Upper lobe of left lung (tissue), 6 donors: Measurements from ENCODE around the gene NKAIN4. TPM values are rescaled to one million over a fixed set of nuclear protein-coding genes. Genes with fewer than 3 reads are reported as not detected.

Experiments
- ATAC-seq, 2 donors: fragments of 200-7000 bp; cut with Tn5 transposase; one replicate each; pipeline ENCODE4 v1.9.1; 2022; ENCODE audit warnings: mild to moderate bottlenecking in 2 of 2, moderate library complexity in 2 of 2; ENCODE audit not compliant: low FRiP score in 2 of 2
- DNase-seq, 2 donors: peaks; one replicate each; pipeline ENCODE4 v3.0.0-alpha.2; 2019 to 2020
- H3K27ac ChIP-seq, 4 donors: fragments of 200-600 bp; sonication (generic); one replicate each; pipeline ENCODE4 v1.5.1; 2016 to 2019
- H3K27me3 ChIP-seq, 4 donors: fragments of 200-600 bp; sonication (generic); one replicate each; pipeline ENCODE4 v1.5.1; 2017 to 2019
- H3K36me3 ChIP-seq, 4 donors: fragments of 200-600 bp; sonication (generic); one replicate each; pipeline ENCODE4 v1.5.1; 2016 to 2019
- H3K4me1 ChIP-seq, 4 donors: fragments of 200-600 bp; sonication (generic); one replicate each; pipeline ENCODE4 v1.5.1; 2018 to 2019
- H3K4me3 ChIP-seq, 4 donors: fragments of 200-600 bp; sonication (generic); one replicate each; pipeline ENCODE4 v1.5.1; 2017 to 2019; ENCODE audit warnings: mild to moderate bottlenecking in 2 of 4, moderate library complexity in 1 of 4
- H3K9me3 ChIP-seq, 4 donors: fragments of 200-600 bp; sonication (generic); one replicate each; pipeline ENCODE4 v1.5.1; 2018 to 2019
- CTCF ChIP-seq, 6 experiments: fragments of 450-650 bp in 4 of 6; fragments of 200-600 bp in 2 of 6; sonication (generic) in 2 of 6; IDR thresholded peaks; one replicate each; pipeline ENCODE4 v1.5.1; 2016 to 2019; ENCODE audit warnings: antibody characterized with exemption in 6 of 6
- EP300 ChIP-seq, 4 donors: sonication (generic); formaldehyde crosslinking; IDR thresholded peaks; one replicate each; pipeline ENCODE4 v1.5.1; 2017; ENCODE audit warnings: antibody characterized with exemption in 4 of 4, control low read depth in 2 of 4
- POLR2A ChIP-seq, 4 donors: fragments of 450-650 bp; IDR thresholded peaks; one replicate each; pipeline ENCODE4 v1.5.1; 2016 to 2017; ENCODE audit warnings: antibody characterized with exemption in 4 of 4, mild to moderate bottlenecking in 2 of 4
- POLR2AphosphoS5 ChIP-seq, 2 donors: sonication (generic); formaldehyde crosslinking; IDR thresholded peaks; one replicate each; pipeline ENCODE4 v1.5.1; 2017; ENCODE audit warnings: antibody characterized with exemption in 2 of 2
- WGBS, 2 donors: methylation state at CpG; one replicate each; pipeline ENCODE4 v1.1.5; 2017 to 2018; 5-methylcytosine and 5-hydroxymethylcytosine counted together
- total RNA-seq, 6 donors: library from RNA; depleted of rRNA in 4 of 6; stranded (reverse); fragments of >200 nt in 4 of 6; gene quantifications; one replicate each; pipeline versions ENCODE4 v1.1.0 to v1.2.1, GENCODE V29; 2016 to 2021
- donor health status: DM: no; HTN: no; CAD: no; lungs with moderate emphysema.
- donor health status: DM: no; HTN: yes; CAD: no; lungs with severe emphysema.

NKAIN4 gene
- total RNA-seq, 6 donors from 2014 or later = 0.17 TPM; not detected in 5

GRCh38 chr20:63238514-63239125, 15.6 kb downstream of the NKAIN4 start:
- 23 to 50% methylated on average over 3 to 15 of the region's 16 CpGs for WGBS, 2 donors
- no peaks in the 10 kb centered on the region for H3K36me3 ChIP-seq
- H3K9me3 ChIP-seq = no peaks in the 10 kb centered on the region
- H3K27me3 ChIP-seq = no peaks in the 10 kb centered on the region
- no peak for TF ChIP-seq EP300 (IDR thresholded peaks at IDR 0.05)
- no peak for TF ChIP-seq POLR2AphosphoS5 (IDR thresholded peaks at IDR 0.05)
- TF ChIP-seq CTCF (IDR thresholded peaks at IDR 0.05) = no peak
- no peak for TF ChIP-seq POLR2A (IDR thresholded peaks at IDR 0.05)
- no peak overlapping the region for H3K27ac ChIP-seq
- H3K4me1 ChIP-seq = no peaks in the 10 kb centered on the region
- ATAC-seq = no peak
- no peak overlapping the region for H3K4me3 ChIP-seq
- DNase-seq = peak in 1 of 2 donors; percentile 50

- no peak overlapping the region for H3K27ac ChIP-seq
- WGBS, 2 donors = 72 to 88% methylated on average over 3 to 10 of the region's 10 CpGs
- no peaks in the 10 kb centered on the region for H3K9me3 ChIP-seq
- TF ChIP-seq POLR2AphosphoS5 (IDR thresholded peaks at IDR 0.05) = no peak
- TF ChIP-seq EP300 (IDR thresholded peaks at IDR 0.05) = no peak
- TF ChIP-seq POLR2A (IDR thresholded peaks at IDR 0.05) = no peak
- no peak for TF ChIP-seq CTCF (IDR thresholded peaks at IDR 0.05)
- no peak for ATAC-seq
- H3K36me3 ChIP-seq = no peaks in the 10 kb centered on the region
- no peaks in the 10 kb centered on the region for H3K27me3 ChIP-seq
- no peak for DNase-seq
- no peaks in the 10 kb centered on the region for H3K4me1 ChIP-seq
- H3K4me3 ChIP-seq = no peak overlapping the region
These were observed 16.2 kb downstream of the NKAIN4 start for GRCh38 chr20:63238031-63238430.

- DNase-seq = peak in 1 of 2 donors; percentile 66
- no peak overlapping the region for H3K4me3 ChIP-seq
- no peak overlapping the region for H3K27ac ChIP-seq
- ATAC-seq = no peak
- H3K4me1 ChIP-seq = no peaks in the 10 kb centered on the region
- H3K27me3 ChIP-seq = no peaks in the 10 kb centered on the region
- no peaks in the 10 kb centered on the region for H3K9me3 ChIP-seq
- WGBS, 2 donors = 74 to 79% methylated on average over 2 to 16 of the region's 26 CpGs
- TF ChIP-seq POLR2AphosphoS5 (IDR thresholded peaks at IDR 0.05) (no peak), EP300 (IDR thresholded peaks at IDR 0.05) (no peak)
- H3K36me3 ChIP-seq = no peaks in the 10 kb centered on the region
These were observed 18.0 kb downstream of the NKAIN4 start for GRCh38 chr20:63236116-63236837.

GRCh38 chr20:63235399-63235983, 18.8 kb downstream of the NKAIN4 start, which contains the start of gene BIRC7:
Gene BIRC7 (plus strand): TSS chr20:63235905. CDS start chr20:63236097, 192 bp downstream.
- no peak within 1 kb of the TSS for H3K4me3 ChIP-seq
- no peaks in the 10 kb centered on the region for H3K4me1 ChIP-seq
- DNase-seq (peak in 1 of 2 donors; percentile 81), ATAC-seq (no peak)
- H3K27ac ChIP-seq = no peak within 1 kb of the TSS
- TF ChIP-seq POLR2A (IDR thresholded peaks at IDR 0.05) (no peak), EP300 (IDR thresholded peaks at IDR 0.05) (no peak), POLR2AphosphoS5 (IDR thresholded peaks at IDR 0.05) (no peak), CTCF (IDR thresholded peaks at IDR 0.05) (no peak)
- no peaks in the 10 kb centered on the region for H3K36me3 ChIP-seq
- no peaks in the 10 kb centered on the region for H3K9me3 ChIP-seq
- H3K27me3 ChIP-seq = peaks cover 0 to 3% (median 0%) of the 10 kb centered on the region in 4 donors
- WGBS, 2 donors = 35% methylated on average over 14 of the region's 17 CpGs; no CpG with 5 or more reads in 1 of the 2 donors

- peak in 1 of 6 experiments; percentile 17 for TF ChIP-seq CTCF (IDR thresholded peaks at IDR 0.05)
- TF ChIP-seq POLR2A (IDR thresholded peaks at IDR 0.05) = no peak
- TF ChIP-seq EP300 (IDR thresholded peaks at IDR 0.05) = no peak
- no peak for TF ChIP-seq POLR2AphosphoS5 (IDR thresholded peaks at IDR 0.05)
- no peaks in the 10 kb centered on the region for H3K36me3 ChIP-seq
- DNase-seq (peak in 1 of 2 donors; percentile 61), ATAC-seq (no peak)
- no peaks in the 10 kb centered on the region for H3K4me1 ChIP-seq
- no peak overlapping the region for H3K4me3 ChIP-seq
- 18 to 30% methylated on average over 11 to 18 of the region's 20 CpGs for WGBS, 2 donors
- H3K9me3 ChIP-seq = no peaks in the 10 kb centered on the region
- H3K27me3 ChIP-seq = peaks cover 0 to 3% (median 0%) of the 10 kb centered on the region in 4 donors
- H3K27ac ChIP-seq = no peak overlapping the region
These were observed 19.4 kb downstream of the NKAIN4 start for GRCh38 chr20:63234693-63235398.
